ENCODE data around the gene REXO4.

- TF ChIP-seq USF2 (IDR thresholded peaks at IDR 0.05; ENCODE audit: borderline replicate concordance, low read depth, low read length), result no peak
- TF ChIP-seq CTCF (IDR thresholded peaks at IDR 0.05), result no peak
- TF ChIP-seq MAX (IDR thresholded peaks at IDR 0.05; ENCODE audit: low read depth), result no peak
- no peak for TF ChIP-seq NRF1 (IDR thresholded peaks at IDR 0.05; ENCODE audit: low read depth, low read length)
- TF ChIP-seq TCF12 (IDR thresholded peaks at IDR 0.05), result no peak
- no peak for TF ChIP-seq NFIC (IDR thresholded peaks at IDR 0.05; ENCODE audit: borderline replicate concordance)
- no peak for TF ChIP-seq EP300 (IDR thresholded peaks at IDR 0.05; ENCODE audit: borderline replicate concordance in 1 of 2, low read depth in 1 of 2, low read length in 1 of 2)
- no peak for TF ChIP-seq CHD2 (IDR thresholded peaks at IDR 0.05; ENCODE audit: low read length, partially characterized antibody)
- no peak for TF ChIP-seq POLR2AphosphoS5 (IDR thresholded peaks at IDR 0.05; ENCODE audit: low read depth, low read length)
These were observed 15.6 kb upstream of the REXO4 start for GRCh38 chr9:133433351-133433843.
